ENCODE data around the gene TLX2.
"Not testable (repeated sequence)": the region's sequence is repeated elsewhere in the genome, so short reads cannot be mapped to it uniquely, and the experiment has no call there.

TLX2 gene

GRCh38 chr2:74514368-74515270, at the start of gene TLX2:
Gene TLX2, plus strand, starts transcription at chr2:74514450. Its CDS starts 357 bp downstream, at chr2:74514807.
- no peaks in the 10 kb centered on the region for H3K9me3 ChIP-seq
- no peak within 1 kb of the TSS for H3K4me3 ChIP-seq
- no peaks in the 10 kb centered on the region for H3K4me1 ChIP-seq
- H3K27me3 ChIP-seq (ENCODE audit: low read depth): no peaks in the 10 kb centered on the region
- in situ Hi-C loops (cut with MboI; ENCODE audit: low sequenced_read_pairs): no loop called here
- no peak for DNase-seq (ENCODE audit: low spot score in 2 of 2)
- no peaks in the 10 kb centered on the region for H3K36me3 ChIP-seq (replicated peaks)

GRCh38 chr2:74470742-74471141, 43.5 kb upstream of the TLX2 start:
- H3K27me3 ChIP-seq (ENCODE audit: low read depth); H3K4me1 ChIP-seq; H3K9me3 ChIP-seq; DNase-seq (ENCODE audit: low spot score in 2 of 2); H3K4me3 ChIP-seq; in situ Hi-C loops (cut with MboI; ENCODE audit: low sequenced_read_pairs): not testable (repeated sequence)
- peaks cover 17% of the 10 kb centered on the region for H3K36me3 ChIP-seq (replicated peaks)

- DNase-seq (ENCODE audit: low spot score in 2 of 2): no peak
- in situ Hi-C loops (cut with MboI; ENCODE audit: low sequenced_read_pairs): no loop called here
- H3K9me3 ChIP-seq: no peaks in the 10 kb centered on the region
Observed at GRCh38 chr2:74471332-74472065, 42.8 kb upstream of the TLX2 start.

GRCh38 chr2:74472086-74472944, 41.9 kb upstream of the TLX2 start, which contains the start of gene MRPL53:
Gene MRPL53, minus strand, starts transcription at chr2:74472680. Its CDS starts 20 bp downstream, at chr2:74472660.
- DNase-seq (ENCODE audit: low spot score in 2 of 2): peak; percentile 89 to 96
- Histone ChIP-seq H3K4me1 (peaks cover 9% of the 10 kb centered on the region; the same call in 1 of the 2 replicates), H3K27me3 (ENCODE audit: low read depth) (no peaks in the 10 kb centered on the region), H3K36me3 (replicated peaks) (peaks cover 19% of the 10 kb centered on the region), H3K4me3 (peak within 1 kb of the TSS; percentile 61), H3K9me3 (no peaks in the 10 kb centered on the region)
- in situ Hi-C loops (cut with MboI; ENCODE audit: low sequenced_read_pairs): no loop called here

More at GRCh38 chr2:74471332-74472065, 42.8 kb upstream of the TLX2 start:
- H3K4me3 ChIP-seq: peak overlapping the region; percentile 61
- H3K36me3 ChIP-seq (replicated peaks): peaks cover 17% of the 10 kb centered on the region
- no peaks in the 10 kb centered on the region for H3K27me3 ChIP-seq (ENCODE audit: low read depth)
- peaks cover 9% of the 10 kb centered on the region; the same call in 1 of the 2 replicates for H3K4me1 ChIP-seq

- Histone ChIP-seq H3K27me3 (ENCODE audit: low read depth) (no peaks in the 10 kb centered on the region), H3K9me3 (no peaks in the 10 kb centered on the region), H3K36me3 (replicated peaks) (peaks cover 23% of the 10 kb centered on the region), H3K4me1 (peaks cover 9% of the 10 kb centered on the region; the same call in 1 of the 2 replicates), H3K4me3 (peak overlapping the region; percentile 61)
- in situ Hi-C loops (cut with MboI; ENCODE audit: low sequenced_read_pairs): no loop called here
- DNase-seq (ENCODE audit: low spot score in 2 of 2): no peak
Observed at GRCh38 chr2:74472945-74473258, 41.3 kb upstream of the TLX2 start.

- in situ Hi-C loops (cut with MboI; ENCODE audit: low sequenced_read_pairs): no loop called here
- no peak overlapping the region for H3K4me3 ChIP-seq
- H3K36me3 ChIP-seq (replicated peaks): peaks cover 30% of the 10 kb centered on the region
- H3K27me3 ChIP-seq (ENCODE audit: low read depth): no peaks in the 10 kb centered on the region
- H3K9me3 ChIP-seq: no peaks in the 10 kb centered on the region
- peaks cover 9% of the 10 kb centered on the region; the same call in 1 of the 2 replicates for H3K4me1 ChIP-seq
- DNase-seq (ENCODE audit: low spot score in 2 of 2): no peak
Observed at GRCh38 chr2:74474481-74474880, 39.8 kb upstream of the TLX2 start.

- in situ Hi-C loops (cut with MboI; ENCODE audit: low sequenced_read_pairs): no loop called here
- peak in 1 of 2 experiments; percentile 41 for DNase-seq (ENCODE audit: low spot score in 2 of 2)
Observed at GRCh38 chr2:74474899-74475298, 39.4 kb upstream of the TLX2 start.

GRCh38 chr2:74481431-74481830, 32.8 kb upstream of the TLX2 start:
- H3K4me1 ChIP-seq: peaks cover 7% of the 10 kb centered on the region
- H3K27me3 ChIP-seq (ENCODE audit: low read depth): no peaks in the 10 kb centered on the region
- H3K9me3 ChIP-seq: no peaks in the 10 kb centered on the region
- no peak for DNase-seq (ENCODE audit: low spot score in 2 of 2)
- in situ Hi-C loops (cut with MboI; ENCODE audit: low sequenced_read_pairs): no loop called here
- peaks cover 25% of the 10 kb centered on the region for H3K36me3 ChIP-seq (replicated peaks)
- H3K4me3 ChIP-seq: peak overlapping the region; percentile 95

More at GRCh38 chr2:74474899-74475298, 39.4 kb upstream of the TLX2 start:
- H3K4me3 ChIP-seq: no peak overlapping the region
- no peaks in the 10 kb centered on the region for H3K9me3 ChIP-seq
- peaks cover 31% of the 10 kb centered on the region for H3K36me3 ChIP-seq (replicated peaks)
- H3K27me3 ChIP-seq (ENCODE audit: low read depth): no peaks in the 10 kb centered on the region
- peaks cover 10% of the 10 kb centered on the region; the same call in 1 of the 2 replicates for H3K4me1 ChIP-seq

GRCh38 chr2:74481961-74482800, 32.1 kb upstream of the TLX2 start:
- in situ Hi-C loops (cut with MboI; ENCODE audit: low sequenced_read_pairs): no loop called here
- Histone ChIP-seq H3K4me3 (peak overlapping the region; percentile 95), H3K27me3 (ENCODE audit: low read depth) (no peaks in the 10 kb centered on the region), H3K36me3 (replicated peaks) (peaks cover 25% of the 10 kb centered on the region), H3K4me1 (peaks cover 7% of the 10 kb centered on the region), H3K9me3 (no peaks in the 10 kb centered on the region)
- peak in 1 of 2 experiments; percentile 34 for DNase-seq (ENCODE audit: low spot score in 2 of 2)

- in situ Hi-C loops (cut with MboI; ENCODE audit: low sequenced_read_pairs): no loop called here
- DNase-seq (ENCODE audit: low spot score in 2 of 2): peak; percentile 92 to 97
- no peaks in the 10 kb centered on the region for H3K27me3 ChIP-seq (ENCODE audit: low read depth)
- peaks cover 7% of the 10 kb centered on the region for H3K4me1 ChIP-seq
- peak within 1 kb of the TSS; percentile 95 for H3K4me3 ChIP-seq
- H3K9me3 ChIP-seq: no peaks in the 10 kb centered on the region
- peaks cover 25% of the 10 kb centered on the region for H3K36me3 ChIP-seq (replicated peaks)
Observed at GRCh38 chr2:74482801-74483674, 31.2 kb upstream of the TLX2 start, which contains the start of the genes CCDC142 and TTC31. Gene CCDC142, minus strand, starts transcription at chr2:74482998. Its CDS starts 161 bp downstream, at chr2:74482837. Gene TTC31, plus strand, starts transcription at chr2:74483081. Its CDS starts 15 bp downstream, at chr2:74483096.

GRCh38 chr2:74483675-74484164, 30.5 kb upstream of the TLX2 start:
- peaks cover 23% of the 10 kb centered on the region for H3K36me3 ChIP-seq (replicated peaks)
- H3K9me3 ChIP-seq; H3K4me1 ChIP-seq; DNase-seq (ENCODE audit: low spot score in 2 of 2); in situ Hi-C loops (cut with MboI; ENCODE audit: low sequenced_read_pairs); H3K27me3 ChIP-seq (ENCODE audit: low read depth): not testable (repeated sequence)
- peak overlapping the region; percentile 95 for H3K4me3 ChIP-seq
